ENCODE data around the gene ATG4D.

DNA sequence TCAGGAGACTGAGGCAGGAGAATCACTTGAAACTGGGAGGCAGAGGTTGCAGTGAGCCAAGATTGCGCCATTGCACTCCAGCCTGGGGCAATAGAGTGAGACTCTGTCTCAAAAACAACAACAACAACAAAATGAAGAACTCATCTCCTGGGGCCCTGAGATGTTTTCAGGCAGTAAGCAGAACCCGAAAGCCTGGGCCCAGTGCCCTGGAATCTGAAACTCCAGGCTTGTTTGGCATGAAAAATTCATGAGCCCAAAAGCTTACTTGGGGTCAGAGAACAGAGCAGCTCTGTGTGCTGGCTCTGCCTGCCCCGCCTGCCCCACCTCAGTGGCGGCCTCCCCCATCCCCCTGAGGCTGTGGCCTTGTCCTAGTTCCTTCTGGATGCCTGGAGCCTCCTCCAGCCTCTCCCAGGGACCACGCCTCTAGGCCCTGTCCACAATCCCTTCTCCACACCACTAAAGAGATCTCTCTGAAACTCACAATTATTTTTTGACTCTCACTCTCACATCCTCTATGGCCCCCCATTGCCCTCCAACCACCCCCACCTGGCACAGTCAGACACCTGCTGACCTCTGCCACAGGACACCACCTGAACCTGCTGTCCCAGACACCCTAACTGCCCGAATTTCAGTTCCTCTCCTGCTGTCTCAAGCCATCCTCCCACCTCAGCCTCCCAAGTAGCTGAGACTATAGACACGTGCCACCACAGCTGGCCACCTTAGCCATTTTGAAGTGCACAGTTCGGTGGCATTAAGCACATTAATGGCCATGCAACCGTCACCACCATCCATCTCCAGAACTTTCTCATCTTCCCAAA is 50.3 kb downstream of the ATG4D start:
- TF ChIP-seq SP1 (IDR thresholded peaks at IDR 0.05; ENCODE audit: low read depth, low read length) (no peak), SMC3 (IDR thresholded peaks at IDR 0.05; ENCODE audit: borderline replicate concordance, low read length) (no peak), CBX5 (IDR thresholded peaks at IDR 0.05; ENCODE audit: low read depth) (no peak), CEBPB (IDR thresholded peaks at IDR 0.05; ENCODE audit: borderline replicate concordance in 1 of 2, low read depth in 2 of 2, low read length in 2 of 2) (no peak)

Data from GM12878 (cell line).